ENCODE data around the gene TRIP13.

The TRIP13 gene

GRCh38 chr5:944621-944927, 51.9 kb downstream of the TRIP13 start:
- TF ChIP-seq CTCF (IDR thresholded peaks at IDR 0.05; ENCODE audit: extremely low read depth, insufficient read depth, missing control alignments): no peak
- DNase-seq (ENCODE audit: low spot score): no peak
- in situ Hi-C loops (cut with MboI; ENCODE audit: low pct_unique_long_range_greater_than_20kb, low sequenced_read_pairs, unreplicated experiment): loop anchor here (25.0 kb wide), 2 partner anchors 168 to 693 kb away; partner anchors contain the start of gene SLC12A7

- in situ Hi-C loops (cut with MboI; ENCODE audit: low pct_unique_long_range_greater_than_20kb, low sequenced_read_pairs, unreplicated experiment): loop anchor here (25.0 kb wide), 2 partner anchors 167 to 692 kb away; partner anchors contain the start of gene SLC12A7
- no peak for TF ChIP-seq CTCF (IDR thresholded peaks at IDR 0.05; ENCODE audit: extremely low read depth, insufficient read depth, missing control alignments)
- DNase-seq (ENCODE audit: low spot score): no peak
Measured at GRCh38 chr5:944992-945685, 52.5 kb downstream of the TRIP13 start.

GRCh38 chr5:945691-946551, 53.2 kb downstream of the TRIP13 start:
- in situ Hi-C loops (cut with MboI; ENCODE audit: low pct_unique_long_range_greater_than_20kb, low sequenced_read_pairs, unreplicated experiment): loop anchor here (25.0 kb wide), 2 partner anchors 166 to 691 kb away; partner anchors contain the start of gene SLC12A7

GRCh38 chr5:946720-947625, 54.3 kb downstream of the TRIP13 start:
- no peak for TF ChIP-seq CTCF (IDR thresholded peaks at IDR 0.05; ENCODE audit: extremely low read depth, insufficient read depth, missing control alignments)
- DNase-seq (ENCODE audit: low spot score): no peak
- in situ Hi-C loops (cut with MboI; ENCODE audit: low pct_unique_long_range_greater_than_20kb, low sequenced_read_pairs, unreplicated experiment): loop anchor here (25.0 kb wide), 2 partner anchors 165 to 690 kb away; partner anchors contain the start of gene SLC12A7

More at GRCh38 chr5:945691-946551, 53.2 kb downstream of the TRIP13 start:
- TF ChIP-seq CTCF (IDR thresholded peaks at IDR 0.05; ENCODE audit: extremely low read depth, insufficient read depth, missing control alignments): no peak
- no peak for DNase-seq (ENCODE audit: low spot score)

- TF ChIP-seq CTCF (IDR thresholded peaks at IDR 0.05; ENCODE audit: extremely low read depth, insufficient read depth, missing control alignments): no peak
- in situ Hi-C loops (cut with MboI; ENCODE audit: low pct_unique_long_range_greater_than_20kb, low sequenced_read_pairs, unreplicated experiment): loop anchor here (25.0 kb wide), 2 partner anchors 164 to 689 kb away; partner anchors contain the start of gene SLC12A7
- no peak for DNase-seq (ENCODE audit: low spot score)
Measured at GRCh38 chr5:947626-948471, 55.2 kb downstream of the TRIP13 start.

Data from GM13977 (cell line).